Erythroblast (primary cell): ENCODE results near the gene JMJD8.

Experiments
- GATA1 ChIP-seq: IDR thresholded peaks from 2 replicates; pipeline ENCODE4 v1.6.1; 2011; ENCODE audit warnings: low read depth, mild to moderate bottlenecking, control low read depth, low read length, moderate library complexity
- POLR2A ChIP-seq: IDR thresholded peaks from 2 replicates; pipeline ENCODE4 v1.6.1; 2011; ENCODE audit warnings: mild to moderate bottlenecking, low read length

- no peak for TF ChIP-seq POLR2A
- no peak for TF ChIP-seq GATA1
These were observed 24.5 kb downstream of the JMJD8 start for GRCh38 chr16:659618-660017.
